ENCODE data around the gene SKAP2. TPM values are rescaled to one million over a fixed set of nuclear protein-coding genes. Genes with fewer than 3 reads are reported as not detected.

SKAP2 gene
- total and polyA plus RNA-seq, 2 of the 4 experiments (the other 2 are of a cell fraction), result 5.7 to 7.4 TPM

- no peaks in the 10 kb centered on the region for H3K79me1 ChIP-seq (ENCODE audit: low read depth in 1 of 2, low read length in 2 of 2)
- no peak overlapping the region for H2BK15ac ChIP-seq (ENCODE audit: low read depth, low read length)
- CTCF ChIA-PET, result interaction anchor here (0.6 kb wide), 1 partner anchor 48 kb away, joined by 3 read pairs; no protein-coding TSS in a partner anchor
- H3K18ac ChIP-seq (ENCODE audit: low read depth, low read length), result no peak overlapping the region
- no peak overlapping the region for H4K91ac ChIP-seq (ENCODE audit: insufficient read depth, low read depth, low read length)
- 27% methylated on average over 7 of the region's 11 CpGs; no CpG with 5 or more reads in 1 of the 2 experiments for WGBS, 2 experiments (ENCODE audit: extremely low coverage in 2 of 2, insufficient read length in 1 of 2)
- H2BK20ac ChIP-seq (ENCODE audit: low read depth, low read length), result no peak overlapping the region
- H3K9me3 ChIP-seq (ENCODE audit: control insufficient read depth, insufficient read depth, low read length), result no peaks in the 10 kb centered on the region
- H3K56ac ChIP-seq (ENCODE audit: extremely low read depth, insufficient read depth, low read length), result no peak overlapping the region
- no peaks in the 10 kb centered on the region for H3K4me1 ChIP-seq (ENCODE audit: control insufficient read depth, insufficient read depth, low read length)
- BruUV-seq (replicated peaks), result no TSS peak
- H3K9ac ChIP-seq (ENCODE audit: low read depth, low read length), result no peak overlapping the region
- H2AK5ac ChIP-seq (ENCODE audit: low read depth, low read length), result no peak overlapping the region
- H4K8ac ChIP-seq (ENCODE audit: low read depth in 2 of 2, low read length in 2 of 2), result no peak overlapping the region
- H3K23ac ChIP-seq (ENCODE audit: low read depth, low read length), result no peak overlapping the region
- H3K27me3 ChIP-seq (ENCODE audit: control insufficient read depth, insufficient read depth, low read length), result peaks cover 6% of the 10 kb centered on the region
- in situ Hi-C loops (cut with MboI; ENCODE audit: low sequenced_read_pairs) (no loop called here), dilution Hi-C loops (cut with HindIII; ENCODE audit: low sequenced_read_pairs, unreplicated experiment) (no loop called here), intact Hi-C loops (cut with micrococcal nuclease) (no loop called here)
- no peaks in the 10 kb centered on the region for H3K36me3 ChIP-seq (ENCODE audit: control insufficient read depth, insufficient read depth, low read length)
- H3K4me2 ChIP-seq (ENCODE audit: low read depth, low read length), result no peak overlapping the region
- H3K4me3 ChIP-seq (ENCODE audit: insufficient read depth, low read depth, low read length), result no peak overlapping the region
- H2AK9ac ChIP-seq (replicated peaks; ENCODE audit: low read depth, low read length, poor library complexity), result no peak overlapping the region
- H3K27ac ChIP-seq (ENCODE audit: insufficient read depth, low read length), result no peak overlapping the region
- H3K4ac ChIP-seq (ENCODE audit: low read depth, low read length), result no peak overlapping the region
- no peaks in the 10 kb centered on the region for H4K20me1 ChIP-seq (ENCODE audit: insufficient read depth, low read length)
- no peak overlapping the region for H4K5ac ChIP-seq (ENCODE audit: low read depth, low read length)
- H2BK5ac ChIP-seq (ENCODE audit: low read depth, low read length, poor library complexity, severe bottlenecking), result no peak overlapping the region
- ATAC-seq (ENCODE audit: low read depth) (no peak), DNase-seq (no peak)
- TF ChIP-seq RFX5 (IDR thresholded peaks at IDR 0.05; ENCODE audit: low read depth, low read length) (no peak), MAZ (IDR thresholded peaks at IDR 0.05; ENCODE audit: borderline replicate concordance, low read depth, low read length) (no peak), USF2 (IDR thresholded peaks at IDR 0.05; ENCODE audit: low read depth, low read length) (no peak), RAD21 (IDR thresholded peaks at IDR 0.05; ENCODE audit: low read length) (no peak), POLR2A (IDR thresholded peaks at IDR 0.05; ENCODE audit: low read depth, low read length) (no peak), RCOR1 (IDR thresholded peaks at IDR 0.05; ENCODE audit: insufficient replicate concordance, low read length) (no peak)
- TF ChIP-seq, protein P1, sequence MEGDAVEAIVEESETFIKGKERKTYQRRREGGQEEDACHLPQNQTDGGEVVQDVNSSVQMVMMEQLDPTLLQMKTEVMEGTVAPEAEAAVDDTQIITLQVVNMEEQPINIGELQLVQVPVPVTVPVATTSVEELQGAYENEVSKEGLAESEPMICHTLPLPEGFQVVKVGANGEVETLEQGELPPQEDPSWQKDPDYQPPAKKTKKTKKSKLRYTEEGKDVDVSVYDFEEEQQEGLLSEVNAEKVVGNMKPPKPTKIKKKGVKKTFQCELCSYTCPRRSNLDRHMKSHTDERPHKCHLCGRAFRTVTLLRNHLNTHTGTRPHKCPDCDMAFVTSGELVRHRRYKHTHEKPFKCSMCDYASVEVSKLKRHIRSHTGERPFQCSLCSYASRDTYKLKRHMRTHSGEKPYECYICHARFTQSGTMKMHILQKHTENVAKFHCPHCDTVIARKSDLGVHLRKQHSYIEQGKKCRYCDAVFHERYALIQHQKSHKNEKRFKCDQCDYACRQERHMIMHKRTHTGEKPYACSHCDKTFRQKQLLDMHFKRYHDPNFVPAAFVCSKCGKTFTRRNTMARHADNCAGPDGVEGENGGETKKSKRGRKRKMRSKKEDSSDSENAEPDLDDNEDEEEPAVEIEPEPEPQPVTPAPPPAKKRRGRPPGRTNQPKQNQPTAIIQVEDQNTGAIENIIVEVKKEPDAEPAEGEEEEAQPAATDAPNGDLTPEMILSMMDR (conservative IDR thresholded peaks at IDR 0.05; ENCODE audit: low read depth, low read length), result no peak
- no peak overlapping the region for H2BK120ac ChIP-seq (ENCODE audit: low read depth, low read length)
- H2AFZ ChIP-seq (replicated peaks; ENCODE audit: low read length, poor library complexity), result no peak overlapping the region
- no peak overlapping the region for H3K14ac ChIP-seq (replicated peaks; ENCODE audit: low read depth, low read length)
- POLR2A ChIA-PET (ENCODE audit: unreplicated experiment), result no interaction called here
- no peaks in the 10 kb centered on the region for H3K9me1 ChIP-seq (ENCODE audit: insufficient read depth, low read length)
Observed at GRCh38 chr7:26627891-26628341, 236.5 kb downstream of the SKAP2 start.
